GM12872 (cell line): ENCODE measurements around the gene SLC25A23.

Experiments used
- CTCF ChIP-seq: IDR thresholded peaks from 3 replicates; pipeline ENCODE4 v1.5.1; 2011; ENCODE audit warnings: low read depth, mild to moderate bottlenecking, low read length, moderate library complexity; ENCODE audit not compliant: insufficient read depth

Gene SLC25A23

DNA sequence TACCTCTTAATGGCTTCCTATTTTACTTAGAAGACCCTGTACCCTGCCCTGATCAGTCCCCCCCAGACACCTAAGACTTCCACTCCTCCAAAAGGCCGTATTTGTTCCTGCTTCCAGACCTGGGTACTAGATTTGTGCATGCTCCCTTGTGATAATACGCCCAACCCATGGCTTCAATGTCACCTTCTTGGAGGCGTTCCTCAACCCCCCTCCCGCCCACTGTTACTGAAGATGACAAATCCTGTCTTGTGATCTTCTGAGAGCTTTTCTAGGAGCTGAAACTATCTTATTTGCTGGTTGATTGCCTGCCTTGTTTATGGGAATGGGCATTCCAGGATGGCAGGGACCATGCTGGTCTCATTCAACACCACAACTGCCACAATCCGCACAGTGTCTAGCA lies 9.4 kb downstream of the SLC25A23 start:
- no peak for TF ChIP-seq CTCF

GRCh38 chr19:6448045-6448444 lies 11.5 kb downstream of the SLC25A23 start:
- TF ChIP-seq CTCF = no peak

GRCh38 chr19:6446452-6446851 lies 13.1 kb downstream of the SLC25A23 start:
- no peak for TF ChIP-seq CTCF

GRCh38 chr19:6443986-6444385 lies 15.6 kb downstream of the SLC25A23 start:
- TF ChIP-seq CTCF = no peak

GRCh38 chr19:6442087-6442688 lies 17.4 kb downstream of the SLC25A23 start:
- no peak for TF ChIP-seq CTCF

- no peak for TF ChIP-seq CTCF
These were observed 18.7 kb downstream of the SLC25A23 start for GRCh38 chr19:6440905-6441304.

GRCh38 chr19:6439743-6440142 lies 19.8 kb downstream of the SLC25A23 start:
- TF ChIP-seq CTCF = no peak
